GM19240 (cell line): ENCODE results near the gene PPP1R9A.

Source experiments
- DNase-seq: peaks from one replicate; pipeline ENCODE4 v3.0.0; 2011; ENCODE audit warnings: low spot score; ENCODE audit not compliant: insufficient read length

PPP1R9A gene

GRCh38 chr7:95251966-95252365 lies 344.6 kb downstream of the PPP1R9A start:
- no peak for DNase-seq

DNA sequence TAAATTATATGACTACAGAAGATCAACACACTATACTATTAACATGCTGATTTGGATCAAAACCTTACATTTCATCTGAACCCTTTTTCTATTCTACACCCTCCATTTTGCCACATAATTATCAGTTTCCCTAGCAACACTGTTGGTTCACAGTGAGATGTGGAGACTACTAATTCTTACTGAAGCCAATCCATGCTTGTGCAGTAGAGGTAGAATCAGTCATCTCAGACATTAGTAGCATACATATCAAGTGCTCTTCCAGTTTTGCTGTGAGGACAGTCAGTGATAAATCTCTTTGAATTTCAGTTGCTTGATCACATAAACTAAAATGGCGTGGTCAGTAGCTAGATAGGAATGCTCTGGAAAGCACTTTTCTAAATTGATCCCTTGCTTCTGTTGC lies 346.6 kb downstream of the PPP1R9A start:
- DNase-seq: no peak

GRCh38 chr7:95255691-95256090 lies 348.3 kb downstream of the PPP1R9A start:
- DNase-seq: no peak

DNA sequence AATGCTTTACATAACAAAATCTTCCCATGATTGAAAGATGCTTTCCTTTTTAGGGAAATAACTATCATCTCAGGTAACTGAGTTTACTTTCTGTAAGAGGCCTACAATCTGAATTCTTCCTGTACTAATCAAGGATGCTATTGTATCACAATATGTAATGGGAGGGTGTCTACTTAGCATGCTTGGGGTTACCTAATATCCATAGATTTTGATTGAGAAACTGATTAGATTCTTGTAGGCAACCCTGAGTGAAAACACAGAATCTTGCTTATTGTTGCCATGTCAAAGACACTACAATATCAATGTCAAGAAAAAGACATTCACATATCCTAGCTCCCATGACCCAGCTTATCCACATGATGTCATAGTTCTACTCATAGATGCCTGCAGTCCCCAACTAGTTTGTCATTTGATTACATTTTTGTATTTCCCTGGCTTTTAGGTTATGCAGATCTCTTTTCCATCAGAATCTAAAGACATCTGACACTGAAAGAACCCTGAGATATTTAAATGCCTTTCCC lies 354.6 kb downstream of the PPP1R9A start:
- no peak for DNase-seq

DNA sequence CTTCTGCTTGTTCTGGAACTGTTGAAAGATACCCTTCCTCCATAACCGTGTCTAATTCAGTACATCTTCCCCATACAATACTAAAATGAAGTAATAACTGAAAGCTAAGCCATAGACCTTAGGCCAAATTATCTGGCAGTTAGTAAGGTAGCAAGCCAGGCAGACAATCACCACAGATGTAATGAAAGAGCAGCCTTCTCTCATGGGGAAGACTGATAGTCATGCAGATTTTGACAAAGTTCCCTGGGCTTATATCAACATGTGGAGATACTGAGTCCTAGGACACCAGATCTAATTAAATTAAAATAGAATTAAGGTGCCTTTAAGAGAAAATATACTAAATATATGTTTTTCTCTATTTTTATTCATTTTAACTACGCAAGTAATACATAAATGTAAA lies 355.5 kb downstream of the PPP1R9A start:
- DNase-seq: no peak

- DNase-seq: no peak
Measured at GRCh38 chr7:95263785-95264362, 356.5 kb downstream of the PPP1R9A start.

- DNase-seq: no peak
Measured at GRCh38 chr7:95264363-95264891, 357.0 kb downstream of the PPP1R9A start.

GRCh38 chr7:95265634-95266033 lies 358.2 kb downstream of the PPP1R9A start:
- DNase-seq: no peak

DNA sequence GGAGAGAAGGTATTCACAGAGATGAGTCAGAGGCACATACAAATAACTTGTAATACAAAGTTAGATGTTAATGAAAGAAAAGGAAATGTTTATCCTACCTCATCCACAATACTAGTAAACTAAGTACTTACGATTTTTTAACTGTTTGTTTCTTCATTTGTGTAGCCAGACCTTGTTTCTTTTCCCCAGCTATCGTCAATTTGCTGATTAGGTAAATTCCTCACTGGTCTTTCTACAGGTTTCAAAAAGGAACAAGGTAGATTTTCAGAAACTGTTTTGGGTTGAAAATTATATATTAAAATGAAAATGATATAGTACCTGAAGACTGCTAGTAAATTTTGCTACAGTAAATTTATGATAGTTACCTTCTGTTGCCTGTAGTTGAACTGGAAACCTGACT lies 360.4 kb downstream of the PPP1R9A start:
- DNase-seq: no peak

DNA sequence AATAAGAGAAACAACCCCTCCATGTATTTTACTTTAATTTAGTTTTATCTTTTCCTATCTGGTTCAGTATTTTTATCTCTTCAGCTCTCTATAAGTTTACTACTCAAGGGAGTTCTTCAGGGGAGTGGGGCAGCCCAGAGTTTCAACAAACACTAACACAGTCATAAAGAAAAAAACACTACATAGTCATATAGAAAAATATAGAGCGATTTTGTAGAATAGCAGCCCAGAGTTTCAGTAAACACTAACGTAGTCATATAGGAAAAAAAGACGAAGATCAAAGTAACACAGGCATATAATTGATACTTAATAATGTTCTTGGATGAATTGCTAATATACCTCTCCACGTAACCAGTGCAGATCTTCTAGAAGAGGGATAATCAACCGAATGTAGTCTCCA lies 362.2 kb downstream of the PPP1R9A start:
- no peak for DNase-seq

DNA sequence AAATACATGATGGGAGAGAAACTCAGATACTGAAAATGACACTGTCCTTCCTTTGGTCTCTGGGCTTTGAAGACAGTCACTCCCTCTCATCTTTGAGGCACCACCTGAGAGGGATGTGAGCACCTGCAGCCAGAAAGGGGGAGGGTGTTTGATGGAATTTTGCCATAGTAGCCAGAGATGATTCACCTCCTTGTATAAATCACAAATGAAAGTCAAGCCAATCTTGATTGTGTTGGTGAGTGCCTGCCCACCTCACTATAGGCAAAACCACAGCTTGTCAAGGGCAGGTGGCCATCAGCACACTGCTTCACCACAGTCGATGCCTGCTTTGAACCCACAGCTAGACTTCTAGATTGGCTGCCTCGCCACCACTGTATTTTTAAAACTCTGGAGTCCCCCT lies 368.7 kb downstream of the PPP1R9A start:
- no peak for DNase-seq

DNA sequence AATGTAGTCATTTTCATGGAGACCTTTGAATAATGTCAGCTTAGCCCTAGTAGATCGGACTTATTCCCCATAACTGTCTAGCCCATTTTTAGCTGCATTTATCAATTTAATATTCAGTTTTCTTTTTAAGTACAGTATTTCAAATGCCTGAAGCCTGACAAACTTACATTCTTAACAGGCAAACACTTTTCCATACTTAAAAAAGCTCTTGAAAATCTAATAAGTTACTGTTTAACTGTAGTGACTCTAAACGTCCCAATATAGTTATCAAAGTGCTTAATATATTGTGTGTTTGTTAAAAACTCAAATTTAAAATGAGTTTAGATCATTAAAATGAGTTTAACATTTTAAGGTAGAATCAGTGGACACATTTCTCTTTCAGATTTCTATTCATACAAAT lies 372.0 kb downstream of the PPP1R9A start:
- no peak for DNase-seq

GRCh38 chr7:95286096-95286495 lies 378.7 kb downstream of the PPP1R9A start:
- DNase-seq: no peak

DNA sequence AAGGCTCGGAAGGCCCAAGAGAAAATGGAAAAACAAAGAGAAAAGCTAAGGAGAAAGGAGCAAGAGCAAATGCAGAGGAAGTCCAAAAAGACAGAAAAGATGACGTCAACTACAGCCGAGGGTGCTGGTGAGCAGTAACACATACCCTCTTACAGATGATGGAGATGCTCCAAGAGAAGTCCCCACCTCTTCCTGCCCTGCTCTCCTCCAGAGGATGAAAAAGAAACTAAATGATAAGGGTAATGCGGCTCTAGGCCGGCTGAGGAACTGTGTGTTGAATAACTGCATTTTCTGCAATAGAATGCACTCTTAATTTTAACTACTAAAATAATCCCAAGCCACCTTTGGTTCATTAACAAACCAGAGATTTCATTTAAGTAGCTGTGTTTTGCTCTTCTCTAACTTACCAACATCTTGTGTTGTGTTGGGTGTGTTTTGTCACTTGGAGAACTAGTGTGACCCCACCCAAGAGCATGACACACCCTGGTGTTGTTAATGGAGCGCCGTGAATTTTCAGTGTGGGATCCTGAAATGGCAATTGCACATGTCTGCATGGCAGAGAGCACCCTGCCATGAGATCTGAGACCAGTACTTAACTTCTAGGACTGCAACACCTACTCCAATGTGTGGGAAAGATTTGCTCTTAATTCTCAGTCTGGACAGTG lies 382.9 kb downstream of the PPP1R9A start:
- DNase-seq: no peak

DNA sequence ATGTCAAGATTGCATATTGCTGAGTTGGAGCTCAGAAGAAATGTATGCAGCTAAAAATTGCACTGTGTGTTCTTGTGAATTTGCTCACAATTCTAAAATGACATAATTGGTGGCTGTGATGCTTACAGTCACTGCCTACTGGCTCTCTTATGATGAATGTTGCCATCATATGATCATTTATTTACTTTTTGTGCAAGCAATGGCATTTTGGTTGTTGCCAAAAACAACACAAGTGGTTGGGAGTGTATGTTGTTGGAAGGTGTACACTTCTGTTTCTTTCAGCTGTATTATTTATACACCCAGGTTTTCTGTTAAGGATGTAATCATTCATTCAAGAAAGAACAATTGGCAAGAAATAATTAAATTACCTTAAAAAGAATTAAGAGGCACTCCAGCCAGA lies 388.0 kb downstream of the PPP1R9A start:
- no peak for DNase-seq

DNA sequence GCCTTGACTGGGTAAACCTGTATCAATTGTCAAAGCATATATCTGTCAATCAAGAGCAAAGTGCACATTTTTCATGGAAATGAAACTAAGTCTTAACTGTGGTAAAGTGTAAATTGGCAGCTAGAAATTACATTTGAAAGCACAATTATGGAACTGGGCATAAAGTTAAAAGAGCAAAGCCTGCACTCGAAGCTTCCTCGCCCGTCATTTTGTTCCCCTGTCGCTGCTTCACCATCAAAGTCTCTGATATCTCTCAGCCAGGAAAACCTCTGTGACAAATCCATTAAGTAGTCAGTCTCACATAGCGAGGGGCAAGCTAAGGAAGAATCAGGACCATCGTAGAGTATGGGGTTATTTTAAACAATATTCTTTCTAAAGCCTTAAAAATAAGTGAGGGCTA lies 389.1 kb downstream of the PPP1R9A start:
- DNase-seq: no peak

- no peak for DNase-seq
Measured at GRCh38 chr7:95297041-95297440, 389.6 kb downstream of the PPP1R9A start.

GRCh38 chr7:95298091-95298490 lies 390.7 kb downstream of the PPP1R9A start:
- no peak for DNase-seq

DNA sequence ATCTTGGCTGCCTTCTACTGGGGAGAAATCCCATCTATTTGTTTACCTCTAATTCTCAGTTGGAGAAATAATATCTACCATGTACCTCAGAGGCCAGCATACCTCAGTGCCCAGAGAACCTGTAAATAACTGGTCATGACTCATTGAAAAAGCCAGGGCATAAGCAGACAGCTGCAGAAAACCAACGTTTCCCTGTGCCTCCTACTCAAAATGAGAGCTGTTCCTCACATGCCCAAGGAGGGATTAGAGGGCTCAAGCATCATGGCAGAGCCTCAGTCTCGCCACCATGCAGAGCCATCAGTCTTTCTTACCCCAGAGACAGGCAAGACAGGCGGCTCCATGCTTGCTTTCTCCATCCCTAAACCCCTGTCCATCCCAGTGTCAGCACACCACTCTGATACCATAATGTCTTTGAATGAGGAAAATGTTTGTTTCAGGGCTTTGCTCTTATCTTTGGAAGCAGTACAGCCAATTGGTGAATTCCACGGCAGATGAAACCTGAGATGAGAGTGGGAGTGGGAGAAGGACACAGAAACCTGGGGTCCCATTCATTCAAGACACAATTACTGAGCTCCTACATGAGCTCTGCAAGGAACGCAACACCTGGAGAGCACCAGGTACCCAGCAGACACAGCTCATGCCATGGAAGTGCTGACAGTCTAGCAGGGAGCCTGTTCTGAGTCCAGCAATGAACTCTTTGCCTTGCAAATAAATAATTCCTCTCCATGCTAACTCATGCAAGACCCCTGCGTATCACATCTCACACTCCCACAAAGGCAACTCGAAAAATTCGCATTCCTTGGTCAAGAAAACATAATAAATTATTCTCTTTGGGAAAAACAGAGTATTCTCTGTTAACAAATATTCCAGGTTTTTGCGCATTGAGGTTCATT lies 395.9 kb downstream of the PPP1R9A start:
- no peak for DNase-seq

DNA sequence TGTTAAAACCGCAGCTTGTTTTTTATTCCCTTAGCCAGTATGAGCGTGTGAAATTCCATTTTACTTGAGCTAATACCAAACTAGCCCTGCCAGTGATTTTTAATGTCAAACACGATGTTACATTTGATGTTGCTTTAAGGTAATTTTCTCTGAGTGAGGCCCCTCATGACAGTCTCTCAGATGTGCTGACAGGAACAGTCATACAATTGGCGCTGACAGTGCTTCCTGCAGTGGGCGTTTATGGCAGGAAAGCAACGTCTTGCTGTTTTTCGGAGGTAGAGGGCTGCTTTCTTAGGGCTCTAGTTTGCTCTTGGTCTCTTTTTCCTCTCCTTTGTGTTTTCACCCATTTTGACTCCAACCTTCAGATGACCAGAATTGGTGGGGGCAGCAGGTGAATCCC lies 397.6 kb downstream of the PPP1R9A start:
- DNase-seq: no peak

DNA sequence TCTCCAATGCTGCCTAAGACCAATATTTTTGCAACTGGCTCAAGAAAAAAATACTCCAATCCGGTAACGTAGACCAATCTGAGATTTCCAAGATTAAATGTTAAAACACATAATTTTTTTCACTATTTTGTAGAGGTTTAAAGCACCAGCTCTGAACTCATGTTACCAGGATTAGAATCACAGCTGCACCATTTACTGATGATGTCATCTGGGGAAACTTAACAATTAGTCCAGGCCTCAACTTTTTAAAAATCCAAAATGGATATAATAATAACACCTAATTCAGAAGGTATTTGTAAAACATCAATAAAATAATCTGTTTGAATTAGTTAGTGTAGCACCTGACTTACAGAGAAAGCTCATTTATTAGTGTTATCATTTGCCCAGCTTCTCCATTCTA lies 402.6 kb downstream of the PPP1R9A start:
- no peak for DNase-seq

- DNase-seq: no peak
Measured at GRCh38 chr7:95311389-95311788, 404.0 kb downstream of the PPP1R9A start.
